NCI-H2196 treated with DMSO at 0.1 percent for 48 hours (cell line): ENCODE data around the gene FRAT1.

ENCODE experiments used
- DNase-seq: peaks from one replicate; lab custom pipeline; 2025; ENCODE audit not compliant: unreplicated experiment; lab: John Stamatoyannopoulos, UW

Gene FRAT1

DNA sequence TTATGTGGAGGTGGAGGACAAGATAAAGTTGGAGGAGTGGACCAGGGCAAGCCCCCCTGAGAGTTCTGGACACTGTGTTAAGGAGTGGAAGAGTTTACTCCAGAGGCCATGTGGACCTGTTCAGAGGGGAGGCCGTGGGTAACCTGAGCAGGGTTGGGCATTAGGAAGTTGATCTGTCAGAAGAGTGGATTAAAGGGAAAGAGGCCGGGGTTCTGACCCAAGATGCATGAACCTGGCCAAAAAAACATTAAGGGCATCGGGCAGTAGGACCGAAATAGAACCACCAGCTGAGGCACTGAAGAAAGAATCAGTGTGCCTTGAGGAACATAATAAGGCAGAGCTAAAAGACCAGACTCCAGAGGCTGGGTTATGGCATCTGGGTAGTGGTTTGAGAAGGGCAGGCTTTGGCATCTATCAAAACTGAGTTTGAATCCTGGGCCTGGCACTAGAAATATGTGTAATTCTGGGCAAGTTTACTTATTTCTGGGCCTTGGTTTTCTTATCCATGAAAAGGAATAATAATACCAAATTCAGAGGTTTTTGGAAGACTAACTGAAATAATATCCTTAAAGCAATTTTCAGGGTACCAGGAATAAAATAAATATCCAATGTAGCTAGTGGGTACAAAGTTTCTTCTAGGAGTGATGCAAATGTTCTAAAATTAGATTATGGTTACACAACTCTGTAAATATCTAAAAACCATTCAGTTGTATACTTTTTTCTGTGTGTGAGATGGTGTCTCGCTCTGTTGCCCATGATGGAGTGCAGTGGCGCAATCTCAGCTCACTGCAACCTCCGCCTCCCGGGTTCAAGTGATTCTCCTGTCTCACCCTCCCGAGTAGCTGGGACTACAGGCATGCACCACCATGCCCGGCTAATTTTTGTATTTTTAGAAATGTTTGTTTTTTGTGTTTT lies 10.9 kb upstream of the FRAT1 start:
- DNase-seq = no peak

DNA sequence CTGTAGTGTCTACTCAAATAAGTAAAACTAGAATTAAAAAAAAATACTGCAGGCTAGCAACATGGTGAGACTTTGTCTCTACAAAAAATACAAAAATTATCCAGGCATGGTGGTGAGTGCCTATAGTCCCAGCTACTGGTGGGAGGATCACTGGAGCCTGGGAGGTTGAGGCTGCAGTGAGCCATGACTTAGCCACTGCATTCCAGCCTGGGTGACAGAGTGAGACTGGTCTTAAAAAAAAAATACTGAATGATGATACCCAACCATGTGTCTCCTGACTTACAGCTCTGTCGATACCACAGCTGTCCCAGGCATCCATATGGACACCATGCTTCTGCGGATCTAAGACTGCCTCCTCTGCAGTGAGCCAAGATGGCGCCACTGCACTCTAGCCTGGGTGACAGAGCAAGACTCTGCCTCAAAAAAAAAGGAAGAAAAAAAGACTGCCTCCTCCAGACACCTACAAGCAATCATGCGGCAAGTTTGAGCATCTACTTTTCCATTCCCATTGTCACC lies 7.9 kb upstream of the FRAT1 start:
- no peak for DNase-seq

DNA sequence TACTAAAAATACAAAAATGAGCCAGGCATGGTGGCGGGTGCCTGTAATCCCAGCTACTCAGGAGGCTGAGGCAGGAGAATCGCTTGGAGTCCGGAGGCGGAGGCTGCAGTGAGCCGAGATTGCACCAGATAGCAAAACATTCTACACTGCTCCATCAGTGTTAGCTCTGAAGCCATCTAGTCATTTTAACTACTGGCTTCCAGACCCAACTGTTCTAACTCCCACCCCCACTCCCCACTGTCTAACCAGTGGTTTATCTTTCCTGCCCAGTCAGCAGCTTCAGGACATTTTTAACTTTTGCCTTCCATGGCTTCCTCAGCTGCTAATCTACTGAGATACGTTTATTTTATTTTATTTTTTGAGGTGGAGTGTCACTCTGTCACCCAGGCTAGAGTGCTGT lies 6.2 kb upstream of the FRAT1 start:
- no peak for DNase-seq

DNA sequence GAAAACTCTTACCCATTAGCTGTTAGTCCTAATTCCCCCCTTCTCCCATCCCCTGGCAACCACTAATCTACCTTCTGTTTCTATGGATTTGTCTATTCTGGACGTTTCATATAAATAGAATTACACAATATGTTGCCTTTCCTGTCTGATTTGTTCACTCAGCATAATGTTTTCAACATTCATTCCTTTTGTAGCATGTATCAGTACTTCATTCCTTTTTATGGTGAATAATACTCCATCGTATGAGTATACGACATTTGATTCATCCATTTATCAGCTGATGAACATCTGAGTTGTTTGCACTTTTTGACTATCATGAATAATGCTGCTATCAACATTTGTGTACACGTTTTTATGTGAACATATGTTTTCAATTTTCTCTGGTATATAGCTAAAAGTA lies 4.4 kb upstream of the FRAT1 start:
- no peak for DNase-seq

DNA sequence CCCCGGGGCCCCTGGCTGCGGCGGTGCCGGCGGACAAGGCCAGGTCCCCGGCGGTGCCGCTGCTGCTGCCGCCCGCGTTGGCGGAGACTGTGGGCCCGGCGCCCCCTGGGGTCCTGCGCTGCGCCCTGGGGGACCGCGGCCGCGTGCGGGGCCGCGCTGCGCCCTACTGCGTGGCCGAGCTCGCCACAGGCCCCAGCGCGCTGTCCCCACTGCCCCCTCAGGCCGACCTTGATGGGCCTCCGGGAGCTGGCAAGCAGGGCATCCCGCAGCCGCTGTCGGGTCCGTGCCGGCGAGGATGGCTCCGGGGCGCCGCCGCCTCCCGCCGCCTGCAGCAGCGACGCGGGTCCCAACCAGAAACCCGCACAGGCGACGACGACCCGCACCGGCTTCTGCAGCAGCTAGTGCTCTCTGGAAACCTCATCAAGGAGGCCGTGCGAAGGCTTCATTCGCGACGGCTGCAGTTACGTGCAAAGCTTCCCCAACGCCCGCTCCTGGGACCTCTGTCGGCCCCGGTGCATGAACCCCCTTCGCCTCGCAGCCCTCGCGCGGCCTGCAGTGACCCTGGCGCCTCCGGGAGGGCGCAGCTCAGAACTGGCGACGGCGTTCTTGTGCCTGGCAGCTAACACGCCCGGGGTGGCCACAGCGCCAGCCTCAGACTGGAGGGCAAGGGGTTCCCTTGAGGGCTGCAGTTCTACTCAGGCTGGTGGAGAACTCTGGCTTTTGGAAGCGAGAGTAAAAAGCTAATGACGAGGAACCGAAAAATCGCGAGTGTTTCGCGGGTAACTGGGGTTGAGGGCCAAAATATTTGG lies 804 bp downstream of the FRAT1 start:
- DNase-seq = no peak

DNA sequence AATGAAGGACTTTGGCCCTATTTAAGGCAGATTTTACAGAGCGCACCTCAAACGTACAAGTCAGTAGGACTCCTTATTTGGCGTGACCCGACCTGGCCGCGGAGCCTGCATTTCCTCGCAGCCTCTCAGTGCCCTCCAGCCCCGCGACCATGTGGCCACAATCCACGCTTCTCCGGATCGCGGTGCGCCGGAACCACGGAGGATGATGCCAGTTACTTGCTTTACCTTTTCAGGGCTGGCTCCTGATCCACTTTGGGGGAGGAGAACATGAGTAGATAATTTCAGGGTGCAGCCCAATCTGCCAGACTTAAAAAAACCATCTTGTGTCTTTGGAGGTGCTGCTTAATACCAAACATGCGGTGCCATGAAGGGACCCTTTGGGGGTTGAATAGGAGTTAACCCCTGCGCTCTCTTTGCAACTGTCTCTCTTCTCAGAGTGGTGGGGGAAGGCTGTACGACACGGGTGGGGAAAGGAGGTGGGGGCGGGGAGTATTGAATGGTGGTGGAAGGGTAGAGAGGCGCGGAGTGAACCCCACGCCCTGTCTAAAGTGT lies 1.5 kb downstream of the FRAT1 start:
- DNase-seq = no peak

DNA sequence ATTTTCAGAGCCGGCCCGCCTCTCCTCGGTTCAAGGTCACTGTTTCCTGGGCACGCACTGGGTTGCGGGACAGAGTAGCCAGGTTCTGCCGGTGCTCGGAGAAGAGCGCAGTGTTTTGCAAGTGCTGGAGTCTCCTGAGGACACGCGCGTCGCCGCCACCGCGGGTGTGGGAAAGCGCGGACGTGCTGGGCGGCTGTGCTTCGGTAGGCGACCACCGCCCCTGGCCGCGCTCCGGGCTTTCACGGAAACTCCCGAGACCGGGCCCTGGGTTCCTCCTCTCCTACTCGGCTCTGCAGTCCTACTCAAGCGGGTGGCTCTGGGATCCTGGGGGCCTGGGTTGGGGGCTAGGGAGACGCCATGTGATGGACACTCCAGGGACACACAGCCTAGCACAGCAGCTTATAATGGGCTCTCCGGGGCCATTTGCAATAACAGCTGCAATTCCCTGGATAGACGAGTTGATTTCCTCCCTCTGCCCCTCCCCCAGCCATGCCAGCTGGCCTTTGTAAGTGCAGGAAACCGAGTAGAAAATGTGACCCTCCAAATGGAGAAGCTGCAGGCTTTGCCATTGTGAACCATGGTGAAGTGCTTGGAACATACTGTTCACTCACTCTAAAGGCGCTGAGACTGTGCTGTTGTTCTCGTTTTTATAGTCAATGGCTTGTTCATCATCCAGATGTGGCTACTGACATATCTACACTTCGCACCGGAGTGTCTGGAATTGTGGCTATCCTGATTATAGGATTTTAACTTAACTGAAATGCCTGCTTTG lies 2.1 kb downstream of the FRAT1 start:
- no peak for DNase-seq

DNA sequence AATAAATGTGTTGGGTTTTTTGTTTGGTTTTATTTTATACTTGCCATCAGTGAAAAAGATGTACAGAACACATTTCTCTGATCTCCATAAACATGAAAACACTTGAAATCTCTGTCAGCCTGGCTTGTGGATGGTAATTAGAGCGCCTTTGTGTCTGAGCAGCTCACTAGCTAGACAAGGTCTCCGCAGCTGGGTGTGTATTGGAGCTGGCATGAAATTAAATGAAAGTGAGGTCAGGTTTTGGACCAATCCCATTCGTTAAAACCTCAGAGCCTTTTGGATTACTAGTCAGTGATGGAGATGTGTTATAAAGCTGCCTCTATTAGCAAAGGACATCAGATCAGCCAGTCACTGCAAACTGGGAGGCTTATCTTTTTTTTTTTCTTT lies 2.7 kb downstream of the FRAT1 start:
- DNase-seq = no peak

DNA sequence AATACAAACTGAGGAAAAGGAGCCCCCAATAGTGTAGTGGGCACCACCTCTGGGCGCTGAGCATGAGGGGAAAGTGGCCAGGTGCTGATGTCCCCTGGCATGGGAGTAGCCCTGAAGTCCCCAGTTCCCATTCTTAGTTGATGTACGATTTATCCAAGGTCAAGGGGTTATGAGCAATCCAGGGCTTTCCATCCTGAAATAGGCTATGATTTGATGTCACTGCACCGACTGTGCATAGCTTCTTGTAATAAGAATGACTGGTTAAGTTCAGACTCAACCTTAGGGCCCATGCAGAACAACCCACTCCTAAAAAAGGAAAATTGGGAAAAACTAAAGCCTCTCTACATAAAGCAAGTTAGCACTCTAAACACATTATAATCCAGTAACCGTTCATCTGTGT lies 4.4 kb downstream of the FRAT1 start:
- no peak for DNase-seq

DNA sequence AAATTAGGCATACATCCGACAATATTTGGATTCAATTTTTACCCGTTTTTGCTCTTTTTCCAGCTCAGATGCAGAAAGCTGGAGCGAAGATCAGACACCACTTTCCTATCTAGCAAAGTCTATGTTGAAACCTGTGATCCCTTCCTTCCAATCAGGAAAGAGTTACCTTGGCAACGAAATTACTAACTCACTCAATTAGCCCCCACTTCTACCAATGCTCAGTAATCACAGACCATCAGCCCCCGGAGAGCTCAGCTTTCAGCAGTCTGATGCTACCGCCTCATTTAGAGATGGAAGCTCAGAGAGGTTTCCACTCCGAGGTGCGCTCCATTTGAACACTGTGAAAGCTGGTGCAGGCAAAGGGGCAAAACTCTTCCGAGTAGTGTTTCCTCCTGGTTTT lies 6.7 kb downstream of the FRAT1 start:
- DNase-seq = no peak

DNA sequence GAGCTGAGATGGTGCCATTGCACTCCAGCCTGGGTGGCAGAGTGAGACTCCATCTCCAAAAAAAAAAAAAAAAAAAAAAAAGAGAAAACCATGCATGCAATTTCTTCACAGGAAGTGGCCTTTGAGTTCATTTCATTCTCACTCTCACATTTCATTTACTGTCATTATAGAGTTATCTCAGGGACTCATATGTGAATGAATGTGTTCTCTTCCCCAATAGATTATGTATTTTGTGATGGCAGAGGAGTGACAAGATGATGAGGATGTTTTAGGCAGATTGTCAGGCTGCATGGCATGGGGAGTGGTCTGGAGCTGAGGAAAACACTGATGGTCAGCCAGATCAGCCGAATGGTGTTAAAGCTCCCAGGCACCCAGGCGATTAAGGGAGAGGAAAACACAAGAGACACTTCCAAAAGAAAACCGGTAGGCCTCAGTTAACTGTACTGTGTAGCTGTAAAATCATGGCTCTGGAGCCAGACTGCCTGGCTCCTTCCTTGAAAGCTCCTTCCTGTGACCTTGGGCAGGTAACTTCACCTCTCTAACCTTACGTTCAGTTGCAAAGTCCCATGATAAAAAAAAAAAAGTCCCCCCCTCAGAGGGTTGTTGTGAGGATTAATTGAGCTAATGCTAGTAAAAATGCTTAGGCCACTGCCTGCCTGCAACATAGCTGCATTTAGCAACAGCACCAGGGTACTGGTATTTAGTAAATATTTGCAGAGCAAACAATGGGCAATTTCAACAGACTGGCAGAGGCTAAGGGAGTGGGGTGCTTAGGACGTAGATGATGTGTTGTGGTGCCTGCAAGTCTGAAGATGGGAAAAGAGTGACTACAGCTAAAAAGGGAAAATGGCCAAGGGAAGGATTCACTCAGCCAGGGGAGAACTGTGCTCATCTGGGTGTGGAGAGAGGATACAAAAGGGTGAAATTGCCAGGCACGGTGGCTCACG lies 8.6 kb downstream of the FRAT1 start:
- no peak for DNase-seq

DNA sequence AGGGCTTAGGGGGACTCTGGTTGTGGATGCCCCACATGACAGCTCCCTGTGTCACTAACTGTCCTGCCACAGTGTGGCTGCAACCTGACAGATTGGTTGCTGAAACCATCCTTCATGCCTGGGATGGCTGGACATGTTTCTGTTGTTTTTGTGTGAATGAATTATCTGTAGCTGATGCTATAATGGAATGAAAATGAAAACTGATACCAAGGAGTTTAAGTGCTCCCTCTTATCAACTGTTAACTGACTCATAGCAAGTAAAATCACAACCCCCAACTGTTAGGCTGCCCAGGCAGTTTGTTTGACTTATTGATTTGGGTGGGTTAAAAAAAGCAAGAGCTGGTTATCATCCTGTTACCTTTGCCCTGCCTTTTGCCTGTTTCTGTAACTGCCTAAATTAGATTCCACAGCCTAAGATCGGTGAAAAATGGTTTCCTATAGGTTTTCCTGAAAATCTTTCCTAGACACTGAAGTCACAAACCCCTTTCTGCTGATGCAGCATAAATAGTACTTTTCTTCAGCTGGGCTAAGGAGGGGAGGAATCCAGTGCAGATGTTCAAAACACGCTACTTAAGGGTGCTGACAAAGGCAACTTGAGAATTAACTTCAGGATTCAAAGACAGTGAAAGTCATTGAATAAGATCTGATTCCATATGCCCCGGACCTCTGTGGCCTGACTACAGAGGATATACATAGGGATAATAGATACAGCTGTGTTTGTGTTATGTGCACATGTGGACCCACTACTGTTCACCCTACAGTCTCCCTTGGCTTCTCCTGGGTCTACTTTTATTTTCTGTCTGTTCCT lies 9.8 kb downstream of the FRAT1 start:
- DNase-seq = no peak

DNA sequence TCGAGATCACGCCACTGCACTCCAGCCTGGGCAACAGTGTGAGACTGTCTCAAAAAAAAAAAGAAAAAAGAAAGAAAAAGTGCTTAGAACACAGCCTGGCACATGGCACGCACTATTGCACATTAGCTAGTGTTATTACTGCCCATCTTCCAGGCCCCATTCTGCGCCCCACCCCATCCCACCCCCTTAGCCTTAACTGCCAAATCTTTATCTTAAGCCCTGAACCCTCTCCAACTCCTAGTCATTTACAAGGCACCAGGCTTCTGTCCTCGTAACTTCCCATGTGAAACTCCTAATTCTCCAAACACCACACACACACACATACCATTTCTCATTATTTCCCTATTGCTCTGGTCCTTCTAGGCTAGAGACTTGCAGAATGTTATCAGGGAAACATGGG lies 10.7 kb downstream of the FRAT1 start:
- no peak for DNase-seq

DNA sequence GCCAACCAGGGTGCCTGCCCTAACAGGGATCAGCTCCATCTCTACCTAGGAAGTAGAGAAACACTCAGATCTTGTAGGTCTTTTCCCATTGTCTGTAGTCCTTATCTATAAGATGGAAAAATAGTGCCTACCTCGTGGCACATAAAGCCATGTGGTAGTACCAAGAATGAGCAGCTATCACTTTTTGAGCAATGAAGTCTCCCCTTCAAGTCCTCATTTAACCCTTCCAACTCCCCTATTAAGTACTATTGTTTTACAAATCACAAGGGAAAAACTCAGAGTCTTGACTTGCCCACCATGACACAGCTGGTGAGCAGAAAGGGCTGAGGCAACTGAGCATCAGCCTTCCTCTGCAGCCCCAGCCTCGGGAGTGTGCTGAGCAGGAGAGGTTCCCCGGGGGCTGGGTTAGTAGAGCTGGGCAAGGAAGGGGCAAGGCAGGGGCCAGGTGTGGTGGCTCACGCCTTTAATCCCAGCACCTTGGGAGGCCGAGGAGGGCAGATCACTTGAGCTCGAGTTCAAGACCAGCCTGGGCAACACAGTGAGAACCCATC lies 12.2 kb downstream of the FRAT1 start:
- no peak for DNase-seq

DNA sequence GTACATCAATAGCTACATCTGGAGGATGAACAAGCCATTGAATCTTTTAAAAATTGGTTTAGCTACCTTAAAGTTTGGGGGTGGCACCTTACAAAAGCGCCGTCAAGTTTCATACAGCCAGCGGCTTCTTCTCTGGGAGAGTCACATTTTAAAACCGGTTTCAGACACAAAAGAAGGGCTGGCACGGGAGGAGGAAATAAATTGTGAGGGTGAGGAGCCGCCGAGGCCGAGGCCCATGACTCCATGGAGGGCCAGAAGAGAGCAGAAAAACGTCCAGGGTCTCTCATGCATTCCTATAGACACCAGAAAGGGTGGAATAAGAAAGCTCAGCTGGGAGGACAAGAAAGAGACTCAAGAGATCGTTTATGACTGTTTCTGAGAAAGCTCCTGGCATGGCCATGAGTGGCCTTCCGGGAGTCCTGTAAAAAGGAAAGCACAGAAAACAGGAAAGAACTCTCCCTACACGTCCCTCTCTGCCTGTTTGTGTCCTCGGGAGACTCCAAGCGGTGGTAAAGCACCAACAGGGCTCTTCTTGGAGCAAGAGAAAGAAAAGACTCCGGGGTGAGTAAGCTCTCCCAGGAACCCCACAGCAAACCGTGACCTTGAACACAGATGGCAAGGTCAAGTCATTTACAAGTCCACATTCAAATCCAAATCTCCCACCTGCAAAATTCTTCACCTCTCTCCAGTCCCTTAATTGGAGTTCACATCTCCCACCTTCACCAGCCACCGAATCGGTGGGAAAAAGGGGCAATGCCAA lies 13.7 kb downstream of the FRAT1 start:
- DNase-seq = no peak

DNA sequence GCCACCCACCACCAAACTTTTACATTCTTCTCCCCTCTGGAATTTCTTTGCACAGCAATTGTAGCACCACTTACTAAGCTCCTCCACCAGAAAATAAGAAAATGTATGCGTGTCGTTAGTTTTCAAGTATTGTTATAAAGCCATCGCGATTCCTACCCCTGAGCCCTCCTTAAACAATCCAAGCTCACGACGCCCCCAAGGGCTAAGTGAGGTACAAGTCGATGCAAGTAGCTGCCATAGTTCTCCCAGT lies 14.2 kb downstream of the FRAT1 start:
- no peak for DNase-seq

DNA sequence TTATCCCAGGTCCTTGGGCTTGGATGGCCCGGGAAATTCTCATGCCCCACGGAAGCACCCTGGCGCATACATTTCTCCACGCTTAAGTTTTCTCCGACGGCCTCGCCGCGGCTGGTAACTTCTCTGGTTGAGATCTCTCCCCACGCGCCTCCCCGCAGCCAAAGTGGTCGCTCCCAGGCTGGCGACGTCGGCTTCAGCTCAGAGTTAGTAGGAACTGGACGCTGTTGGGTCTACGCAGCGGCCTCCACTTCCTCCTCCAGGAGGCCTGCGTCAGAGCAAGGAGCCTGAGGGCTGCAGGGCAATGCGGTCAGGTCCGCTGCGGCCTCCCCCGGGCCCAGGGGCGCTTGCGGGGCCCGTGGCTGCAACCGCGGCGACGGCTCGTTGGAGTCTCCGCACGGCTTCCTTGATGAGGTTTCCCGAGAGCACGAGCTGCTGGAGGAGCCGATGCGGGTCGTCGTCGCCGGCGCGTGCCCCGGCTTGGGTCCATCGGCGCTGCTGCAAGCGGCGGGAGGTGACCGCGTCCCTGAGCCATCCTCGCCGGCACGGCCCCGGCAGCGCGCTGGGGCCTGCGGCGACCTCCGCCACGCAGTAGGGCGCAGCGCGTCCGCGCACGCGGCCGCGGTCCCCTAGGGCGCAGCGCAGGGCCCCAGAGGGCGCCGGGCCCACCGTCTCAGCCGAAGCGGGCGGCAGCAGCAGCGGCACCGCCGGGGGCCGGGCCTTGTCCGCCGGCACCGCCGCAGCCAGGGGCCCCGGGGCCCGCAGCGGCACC lies 14.7 kb downstream of the FRAT1 start:
- no peak for DNase-seq
